Neural crest cell (in vitro differentiated cells): ENCODE results near the gene PTPN14. TPM values are rescaled to one million over a fixed set of nuclear protein-coding genes. Genes with fewer than 3 reads are reported as not detected.

Experiments used
- DNase-seq: peaks from one replicate; pipeline ENCODE4 v3.0.0; 2021; ENCODE audit warnings: low read depth, mixed read lengths, low spot score
- H3K27ac Mint-ChIP-seq: one replicate; pipeline ENCODE4 v1.8.0; 2021; ENCODE audit warnings: mild to moderate bottlenecking, mixed read lengths; ENCODE audit not compliant: unreplicated experiment
- H3K27me3 Mint-ChIP-seq: 2 replicates; pipeline ENCODE4 v1.8.0; 2021; ENCODE audit warnings: low read depth, mild to moderate bottlenecking, mixed read lengths
- H3K36me3 Mint-ChIP-seq: 2 replicates; pipeline ENCODE4 v1.8.0; 2021; ENCODE audit warnings: low read depth, mild to moderate bottlenecking, mixed read lengths
- H3K4me1 Mint-ChIP-seq: 2 replicates; pipeline ENCODE4 v1.8.0; 2021; ENCODE audit warnings: mixed read lengths
- H3K4me3 Mint-ChIP-seq: one replicate; pipeline ENCODE4 v1.8.0; 2021; ENCODE audit warnings: mild to moderate bottlenecking, mixed read lengths
- H3K9me3 Mint-ChIP-seq: 2 replicates; pipeline ENCODE4 v1.8.0; 2021; ENCODE audit warnings: mixed read lengths
- total RNA-seq: library from RNA; stranded (reverse); gene quantifications from 2 replicates; pipeline ENCODE4 v1.2.1, GENCODE V29; 2021
- TF ChIP-seq, protein P1 (sequence below): fragments of 200-600 bp; sonication (generic); conservative IDR thresholded peaks from 2 replicates; pipeline ENCODE4 v1.5.0; 2021; ENCODE audit warnings: antibody characterized with exemption, mild to moderate bottlenecking

PTPN14 gene
- total RNA-seq, 1 donor from 2014 or later = 21.4 TPM

DNA sequence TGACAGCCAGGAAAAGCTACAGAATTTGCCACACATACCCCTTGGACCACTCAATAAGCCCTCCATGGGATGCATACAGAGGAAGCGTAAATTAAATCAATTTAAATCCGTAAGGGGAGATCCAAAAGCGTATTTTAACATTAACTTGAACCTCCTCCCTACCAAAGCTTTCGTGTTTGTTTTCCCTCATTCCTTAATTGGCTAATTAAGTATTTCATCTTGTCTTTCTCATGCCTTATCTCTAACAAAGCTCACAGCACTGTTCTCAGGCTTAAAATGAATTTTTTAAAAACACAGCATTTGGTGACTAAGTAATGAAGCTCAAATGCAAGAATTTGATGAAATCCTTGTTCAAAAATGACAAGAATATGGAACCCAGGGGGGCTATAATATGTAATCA, 3.1 kb downstream of the PTPN14 start:
- no peaks in the 10 kb centered on the region for H3K36me3 Mint-ChIP-seq
- H3K9me3 Mint-ChIP-seq = no peaks in the 10 kb centered on the region
- no peak overlapping the region for H3K27ac Mint-ChIP-seq
- TF ChIP-seq, protein P1, sequence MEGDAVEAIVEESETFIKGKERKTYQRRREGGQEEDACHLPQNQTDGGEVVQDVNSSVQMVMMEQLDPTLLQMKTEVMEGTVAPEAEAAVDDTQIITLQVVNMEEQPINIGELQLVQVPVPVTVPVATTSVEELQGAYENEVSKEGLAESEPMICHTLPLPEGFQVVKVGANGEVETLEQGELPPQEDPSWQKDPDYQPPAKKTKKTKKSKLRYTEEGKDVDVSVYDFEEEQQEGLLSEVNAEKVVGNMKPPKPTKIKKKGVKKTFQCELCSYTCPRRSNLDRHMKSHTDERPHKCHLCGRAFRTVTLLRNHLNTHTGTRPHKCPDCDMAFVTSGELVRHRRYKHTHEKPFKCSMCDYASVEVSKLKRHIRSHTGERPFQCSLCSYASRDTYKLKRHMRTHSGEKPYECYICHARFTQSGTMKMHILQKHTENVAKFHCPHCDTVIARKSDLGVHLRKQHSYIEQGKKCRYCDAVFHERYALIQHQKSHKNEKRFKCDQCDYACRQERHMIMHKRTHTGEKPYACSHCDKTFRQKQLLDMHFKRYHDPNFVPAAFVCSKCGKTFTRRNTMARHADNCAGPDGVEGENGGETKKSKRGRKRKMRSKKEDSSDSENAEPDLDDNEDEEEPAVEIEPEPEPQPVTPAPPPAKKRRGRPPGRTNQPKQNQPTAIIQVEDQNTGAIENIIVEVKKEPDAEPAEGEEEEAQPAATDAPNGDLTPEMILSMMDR = no peak
- H3K4me1 Mint-ChIP-seq = peaks cover 49% of the 10 kb centered on the region
- no peak for DNase-seq
- no peaks in the 10 kb centered on the region for H3K27me3 Mint-ChIP-seq
- peak overlapping the region; percentile 76 for H3K4me3 Mint-ChIP-seq

DNA sequence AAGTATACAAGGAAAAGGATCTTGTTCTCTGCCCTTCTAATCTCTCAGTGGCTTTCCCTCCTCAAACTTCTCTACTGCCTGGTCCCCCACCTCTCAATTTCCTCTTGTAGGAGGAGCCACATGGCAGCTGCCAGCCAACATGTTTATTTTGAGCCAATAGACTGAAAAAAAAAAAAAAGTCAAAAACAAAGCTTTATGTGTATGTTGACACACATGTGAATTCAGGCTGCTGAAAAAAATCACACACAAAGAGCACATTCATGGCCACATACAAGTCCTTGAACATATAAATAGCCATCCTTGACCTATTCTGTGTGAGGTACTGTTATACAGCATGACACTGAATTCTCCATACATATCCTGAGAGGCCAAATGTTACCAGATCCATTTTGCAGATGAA, 3.7 kb downstream of the PTPN14 start:
- Mint-ChIP-seq H3K36me3 (no peaks in the 10 kb centered on the region), H3K27ac (no peak overlapping the region), H3K4me3 (peak overlapping the region; percentile 76), H3K9me3 (no peaks in the 10 kb centered on the region), H3K4me1 (peaks cover 47% of the 10 kb centered on the region), H3K27me3 (no peaks in the 10 kb centered on the region)
- TF ChIP-seq, protein P1 = no peak
- DNase-seq = no peak

DNA sequence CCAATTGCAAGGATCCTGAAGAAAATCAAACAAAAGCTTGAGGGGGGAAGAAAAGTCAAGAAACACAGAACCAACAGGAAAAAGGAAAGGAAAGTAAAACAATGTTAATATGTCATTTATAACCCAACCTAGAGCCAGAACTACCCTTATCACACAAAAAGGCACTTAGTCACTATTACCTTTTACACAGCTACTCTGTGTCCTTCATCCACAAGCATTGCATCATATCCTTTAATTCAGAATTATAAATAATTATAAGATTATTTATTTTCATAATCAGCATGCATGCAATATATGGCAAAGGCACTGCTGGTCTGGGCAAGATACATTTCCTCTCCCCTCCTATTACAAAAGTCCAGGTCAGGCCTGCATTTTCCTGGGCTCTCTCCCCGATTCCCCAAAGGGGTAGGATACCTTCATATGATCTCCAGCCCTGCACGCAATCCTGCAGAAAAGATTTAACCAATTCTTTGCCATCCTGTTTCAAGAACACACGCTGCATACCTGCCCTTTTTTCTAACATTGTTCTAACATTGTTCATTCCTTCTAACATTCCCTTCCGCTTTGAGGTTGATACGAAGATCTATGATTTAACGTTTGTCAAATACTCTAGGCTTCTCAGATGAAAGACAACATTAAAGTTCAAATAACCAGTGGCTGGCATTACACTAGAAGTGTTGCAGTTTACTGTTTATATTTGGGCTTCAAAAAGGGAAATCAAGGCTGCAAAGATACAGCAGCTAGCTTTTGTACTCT, 4.3 kb downstream of the PTPN14 start:
- Mint-ChIP-seq H3K27me3 (no peaks in the 10 kb centered on the region), H3K4me1 (peaks cover 41% of the 10 kb centered on the region), H3K36me3 (no peaks in the 10 kb centered on the region), H3K4me3 (no peak overlapping the region), H3K9me3 (no peaks in the 10 kb centered on the region), H3K27ac (no peak overlapping the region)
- no peak for DNase-seq
- TF ChIP-seq, protein P1 = no peak

DNA sequence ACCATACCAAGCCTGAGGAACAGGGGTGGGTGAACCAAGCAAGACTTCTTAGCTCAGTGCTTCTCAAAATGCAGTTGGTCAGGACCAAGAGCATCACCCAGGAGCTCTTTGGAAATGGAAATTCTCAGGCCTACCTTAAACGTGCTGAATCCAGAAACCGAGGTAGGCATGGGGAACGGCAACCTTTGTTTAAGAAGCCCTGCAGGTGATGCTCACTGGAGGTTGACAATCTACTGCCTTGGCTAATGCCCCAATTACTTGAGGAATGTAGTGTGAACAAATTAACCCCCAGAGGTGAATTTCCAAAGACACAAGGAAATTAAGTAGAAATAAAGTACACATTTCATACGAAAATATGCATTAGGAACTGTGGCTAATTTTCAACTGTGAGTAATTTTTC, 5.3 kb downstream of the PTPN14 start:
- peaks cover 36% of the 10 kb centered on the region for H3K4me1 Mint-ChIP-seq
- no peak overlapping the region for H3K27ac Mint-ChIP-seq
- H3K27me3 Mint-ChIP-seq = no peaks in the 10 kb centered on the region
- H3K4me3 Mint-ChIP-seq = no peak overlapping the region
- H3K36me3 Mint-ChIP-seq = no peaks in the 10 kb centered on the region
- DNase-seq = no peak
- H3K9me3 Mint-ChIP-seq = no peaks in the 10 kb centered on the region
- TF ChIP-seq, protein P1 = no peak

DNA sequence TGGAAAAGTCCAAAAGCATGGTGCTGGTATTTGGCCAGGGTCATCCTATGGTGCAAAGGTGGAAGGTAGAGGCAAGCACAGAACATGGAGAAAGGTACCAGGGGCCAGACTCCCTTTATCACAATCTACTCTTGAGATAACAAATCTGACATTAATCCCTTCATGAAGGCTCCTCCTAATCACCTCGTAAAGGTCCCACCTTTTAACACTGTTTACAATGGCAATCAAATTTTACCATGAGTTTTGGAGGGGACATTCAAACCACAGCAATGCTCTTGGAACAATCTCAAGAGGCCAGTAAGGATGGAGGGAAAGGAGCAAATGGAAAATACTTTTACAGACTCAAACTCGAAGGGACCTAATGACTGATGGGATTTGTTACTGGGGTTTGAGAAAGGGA, 6.1 kb downstream of the PTPN14 start:
- Mint-ChIP-seq H3K27me3 (no peaks in the 10 kb centered on the region), H3K36me3 (no peaks in the 10 kb centered on the region), H3K4me3 (no peak overlapping the region), H3K27ac (no peak overlapping the region), H3K4me1 (peaks cover 33% of the 10 kb centered on the region), H3K9me3 (no peaks in the 10 kb centered on the region)
- DNase-seq = no peak
- TF ChIP-seq, protein P1 = no peak
